ENCODE data around the gene LENG8.

DNA sequence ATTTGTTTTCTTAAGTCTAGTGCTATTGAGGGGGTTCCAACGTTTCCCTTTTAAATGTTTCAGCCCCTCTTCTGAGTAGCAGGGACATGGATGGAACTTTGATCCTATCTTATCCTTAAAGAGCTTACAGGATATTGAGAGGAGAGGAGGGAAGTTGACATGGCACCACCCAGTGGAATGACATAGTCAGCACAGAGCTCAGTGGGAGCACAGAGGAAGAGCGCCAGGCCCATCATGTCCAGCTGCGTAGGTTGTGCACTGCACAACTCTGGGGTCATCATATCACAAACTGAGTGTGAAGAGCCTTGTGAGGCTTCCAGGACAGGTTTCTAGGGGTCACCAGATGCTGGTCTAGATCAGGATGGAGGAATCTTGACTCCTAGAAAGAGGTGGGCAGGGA lies 28.7 kb downstream of the LENG8 start:
- TF ChIP-seq CTCF (IDR thresholded peaks at IDR 0.05; ENCODE audit: insufficient read depth, low read length, poor library complexity, severe bottlenecking), result no peak
- TF ChIP-seq EZH2phosphoT487 (conservative IDR thresholded peaks at IDR 0.05; ENCODE audit: low read length), result no peak

Data from SU-DHL-6 (cell line).